K562 (cell line): ENCODE measurements around the gene HOXB7.

ENCODE experiments used
- ARNT ChIP-seq, 2 experiments: fragments of 450-650 bp; IDR thresholded peaks; 2 replicates each; pipeline ENCODE4 v1.6.1; 2016; ENCODE audit warnings: mild to moderate bottlenecking in 1 of 2
- CTCF ChIP-seq, 3 experiments: IDR thresholded peaks in 2 of 3; conservative IDR thresholded peaks in 1 of 3; 2 replicates each; pipeline ENCODE4 v1.5.1; 2011 to 2012; ENCODE audit warnings: low read length in 3 of 3, mild to moderate bottlenecking in 3 of 3, control low read depth in 2 of 3, improper control_type of control experiment in 1 of 3, inconsistent platforms in 1 of 3, low read depth in 1 of 3, mixed read lengths in 1 of 3, moderate library complexity in 1 of 3; ENCODE audit not compliant: insufficient read depth in 2 of 3
- GABPA ChIP-seq: fragments of 200-800 bp; sonication (Bioruptor generic); conservative IDR thresholded peaks from 2 replicates; pipeline ENCODE4 v1.6.1; 2016; ENCODE audit warnings: low read depth, missing genetic modification characterization, missing compliant biosample characterization
- PHB ChIP-seq: fragments of 250-450 bp; sonication (Bioruptor Pico); IDR thresholded peaks from 2 replicates; pipeline ENCODE4 v1.5.0; 2021
- SNAPC5 ChIP-seq: fragments of 250-450 bp; sonication (Bioruptor Pico); IDR thresholded peaks from 2 replicates; pipeline ENCODE4 v1.8.0; 2021; ENCODE audit warnings: moderate library complexity, mild to moderate bottlenecking, inconsistent platforms
- TCF7 ChIP-seq: sonication (generic); IDR thresholded peaks from 2 replicates; pipeline ENCODE4 v1.6.1; 2016; ENCODE audit warnings: antibody characterized with exemption, borderline replicate concordance
- ZBTB1 ChIP-seq: sonication (generic); formaldehyde crosslinking; IDR thresholded peaks from 2 replicates; pipeline ENCODE4 v1.8.1; 2023; ENCODE audit warnings: missing genetic modification reagents, low read depth, mild to moderate bottlenecking, borderline replicate concordance

- no peak for TF ChIP-seq PHB
- TF ChIP-seq GABPA (tag), result no peak
- TF ChIP-seq CTCF (IDR thresholded peaks at IDR 0.05 in 2 of 3, conservative IDR thresholded peaks at IDR 0.05 in 1 of 3; ENCODE audit: insufficient read depth in 2 of 3, low read depth in 1 of 3, low read length in 3 of 3), result no peak
- TF ChIP-seq SNAPC5 (CRISPR knock-in tag), result no peak
- TF ChIP-seq ZBTB1 (CRISPR knock-in tag), result no peak
- TF ChIP-seq TCF7, result no peak
- TF ChIP-seq ARNT (IDR thresholded peaks at IDR 0.05), result no peak
These were observed 11.5 kb downstream of the HOXB7 start for GRCh38 chr17:48599354-48599753.
